ENCODE results near the gene DNAJC22.
"Not testable (repeated sequence)": the region's sequence is repeated elsewhere in the genome, so short reads cannot be mapped to it uniquely, and the experiment has no call there.

The DNAJC22 gene

DNA sequence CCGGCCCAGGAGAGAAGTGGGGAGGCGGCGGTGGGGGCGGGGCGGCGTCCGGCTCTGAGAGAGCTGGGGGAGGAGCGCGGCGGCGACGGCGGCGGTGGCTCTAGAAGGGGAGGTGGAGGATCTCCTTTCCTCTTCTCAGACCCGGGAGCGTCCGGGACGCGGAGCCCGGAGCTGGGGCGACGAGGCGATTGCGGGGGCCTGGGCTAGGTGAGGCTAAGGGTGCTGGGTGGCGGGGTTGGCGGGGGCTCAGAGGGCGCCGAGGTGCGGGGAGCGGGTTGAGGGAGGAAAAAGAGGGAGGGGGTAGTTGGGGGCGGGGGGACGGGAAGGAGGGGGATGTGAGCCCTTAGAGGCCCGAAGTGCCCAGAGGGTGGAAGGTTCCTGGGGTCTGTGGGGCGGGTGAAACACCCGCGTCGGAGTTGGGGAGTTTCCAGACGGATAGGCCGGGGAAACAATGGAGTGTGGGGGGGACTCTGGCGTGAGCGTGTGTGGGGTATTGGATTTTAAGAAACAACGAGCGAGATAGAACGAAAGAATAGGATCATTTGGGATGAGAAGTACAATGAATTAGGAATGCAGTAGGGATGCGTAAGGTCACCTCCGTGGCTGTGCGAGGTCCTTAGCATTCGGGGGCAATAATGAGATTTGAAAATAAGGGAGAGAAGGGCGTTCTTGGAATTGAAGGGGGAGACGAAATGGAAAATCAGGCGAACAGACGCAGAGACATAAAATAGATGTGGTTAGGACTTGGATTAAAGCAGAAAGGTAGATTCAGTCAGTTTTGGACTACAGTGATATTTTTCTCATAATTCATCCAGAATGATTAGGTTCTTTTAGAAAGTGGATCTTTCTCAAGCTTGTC is 20.9 kb downstream of the DNAJC22 start, which contains the start of gene SPATS2:
Gene SPATS2 (plus strand): TSS at position 82 of the 859 bp plus-strand sequence. CDS start 93,551 bp downstream, outside the sequence.
- peak in 1 of 3 donors; percentile 44 for DNase-seq (ENCODE audit: low read depth in 3 of 3, low spot score in 1 of 3)

DNA sequence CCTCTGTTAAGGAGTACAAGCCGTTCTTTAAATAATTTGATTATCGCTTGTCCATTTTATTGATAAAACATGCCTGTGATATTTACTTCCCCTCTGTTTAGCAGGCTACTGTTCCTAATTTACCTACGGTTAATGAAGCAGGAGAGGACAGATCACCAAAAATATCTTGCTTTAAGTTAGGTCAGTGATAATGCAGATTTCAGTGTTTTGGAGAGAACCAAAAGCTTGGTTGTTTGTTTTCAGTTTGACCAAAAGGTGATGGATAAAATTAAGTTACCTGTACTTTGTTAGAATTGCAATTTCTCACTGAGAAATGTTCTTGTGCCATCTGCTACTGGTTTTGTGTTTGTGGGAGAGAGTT is 21.5 kb downstream of the DNAJC22 start:
- DNase-seq (ENCODE audit: low read depth in 3 of 3, low spot score in 1 of 3): no peak

DNA sequence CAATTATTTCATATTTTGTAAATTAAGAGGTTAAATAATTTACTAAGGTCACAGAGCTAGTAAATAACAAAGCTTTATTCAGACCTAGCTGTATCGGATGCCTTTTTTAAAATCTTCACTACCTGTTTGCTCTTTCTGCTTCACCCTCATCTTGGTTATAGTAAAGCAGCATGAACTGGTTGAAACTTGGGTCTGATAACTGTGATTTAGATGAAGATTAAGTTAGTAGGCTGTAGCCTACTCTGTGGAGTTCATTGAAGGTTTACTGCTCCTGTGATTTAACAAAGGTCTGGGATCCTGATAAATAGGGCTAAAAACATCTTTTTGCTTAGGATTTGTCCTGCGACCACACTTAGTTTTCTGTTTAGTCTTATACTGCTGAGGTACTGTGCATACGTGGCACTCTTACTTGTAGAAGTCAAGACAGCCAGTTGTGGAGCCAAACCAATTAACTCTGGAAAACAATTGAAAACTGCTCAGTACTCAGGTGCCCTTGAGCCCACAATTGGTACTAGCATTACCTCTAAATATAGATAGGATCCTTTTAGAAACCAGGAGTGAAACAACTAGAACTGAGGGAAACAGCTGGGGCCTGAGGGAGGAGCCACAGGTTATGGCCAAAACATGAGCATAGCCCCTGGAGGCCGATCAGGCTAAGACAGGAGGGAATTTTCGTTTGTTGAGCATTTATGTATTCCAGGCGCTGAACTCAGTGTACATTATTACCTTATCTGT is 22.9 kb downstream of the DNAJC22 start:
- no peak for DNase-seq (ENCODE audit: low read depth in 3 of 3, low spot score in 1 of 3)

DNA sequence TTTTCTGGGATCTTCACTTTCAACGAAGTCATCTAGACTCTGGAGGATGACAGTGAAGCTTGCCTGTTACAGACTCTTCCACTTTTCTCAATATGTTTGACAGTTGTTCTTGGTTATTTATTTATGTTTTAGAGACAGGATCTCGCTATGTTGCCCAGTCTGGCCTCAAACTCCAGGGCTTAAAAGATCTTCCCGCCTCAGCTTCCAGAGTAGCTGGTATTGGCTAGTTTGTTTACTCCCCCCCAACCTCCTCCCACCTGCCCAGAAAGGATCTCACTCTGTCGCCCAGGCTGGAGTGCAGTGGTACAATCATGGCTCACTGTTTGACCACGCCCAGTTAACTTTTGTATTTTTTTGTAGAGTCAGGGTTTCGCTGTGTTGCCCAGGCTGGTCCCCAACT is 23.9 kb downstream of the DNAJC22 start:
- no peak for DNase-seq (ENCODE audit: low read depth in 3 of 3, low spot score in 1 of 3)

DNA sequence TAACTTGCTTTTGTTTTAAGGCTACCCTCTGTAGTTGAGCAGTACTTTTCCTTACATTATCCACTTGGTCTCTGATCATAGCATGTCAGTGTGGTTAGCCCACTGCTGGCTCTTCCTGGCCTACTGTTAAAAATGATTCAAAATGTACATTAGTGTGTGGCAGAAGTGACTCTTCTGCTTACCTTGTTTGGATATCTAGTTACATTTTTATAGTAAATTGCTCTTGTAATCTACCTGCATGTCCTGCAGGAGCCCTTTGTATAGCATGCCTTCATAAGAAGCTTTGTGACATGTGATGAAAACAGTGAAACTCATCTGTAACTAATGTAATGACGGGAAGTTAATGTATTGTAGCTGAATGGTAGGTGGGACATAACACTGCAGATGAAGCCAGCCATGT is 28.7 kb downstream of the DNAJC22 start:
- DNase-seq (ENCODE audit: low read depth in 3 of 3, low spot score in 1 of 3): no peak

DNA sequence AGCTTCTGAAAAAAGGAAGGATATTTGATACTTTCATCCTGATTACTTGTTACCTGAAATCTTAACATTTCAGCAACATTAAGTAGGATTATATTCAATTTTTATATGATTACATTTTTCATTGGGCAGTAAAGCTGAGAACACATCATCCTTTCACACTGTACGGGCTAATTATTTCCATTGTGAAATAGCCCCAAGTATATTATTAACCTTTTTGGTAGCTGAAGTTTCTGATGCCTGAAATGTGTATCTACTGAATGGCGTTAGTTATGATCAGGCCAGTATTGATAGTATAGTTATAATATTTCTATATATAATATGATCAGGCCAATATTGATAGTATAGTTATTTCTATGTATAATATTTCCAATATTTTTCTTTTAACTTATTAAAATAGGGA is 30.7 kb downstream of the DNAJC22 start:
- DNase-seq (ENCODE audit: low read depth in 3 of 3, low spot score in 1 of 3): no peak

DNA sequence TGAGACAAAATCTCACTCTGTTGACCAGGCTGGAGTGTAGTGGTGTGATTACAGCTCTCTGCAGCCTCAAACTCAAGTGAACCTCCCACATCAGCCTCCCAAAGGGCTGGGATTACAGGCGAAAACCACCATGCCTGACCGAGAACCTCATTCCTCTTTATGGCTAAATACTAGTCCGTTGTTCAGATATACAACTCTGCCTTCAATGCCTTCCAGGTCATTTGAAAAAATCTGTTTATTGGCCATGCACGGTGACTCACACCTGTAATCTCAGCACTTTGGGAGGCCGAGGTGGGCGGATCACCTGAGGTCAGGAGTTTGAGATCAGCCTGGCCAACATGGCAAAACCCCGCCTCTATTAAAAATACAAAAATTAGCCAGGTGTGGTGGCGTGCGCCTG is 33.5 kb downstream of the DNAJC22 start:
- DNase-seq (ENCODE audit: low read depth in 3 of 3, low spot score in 1 of 3): not testable (repeated sequence)

DNA sequence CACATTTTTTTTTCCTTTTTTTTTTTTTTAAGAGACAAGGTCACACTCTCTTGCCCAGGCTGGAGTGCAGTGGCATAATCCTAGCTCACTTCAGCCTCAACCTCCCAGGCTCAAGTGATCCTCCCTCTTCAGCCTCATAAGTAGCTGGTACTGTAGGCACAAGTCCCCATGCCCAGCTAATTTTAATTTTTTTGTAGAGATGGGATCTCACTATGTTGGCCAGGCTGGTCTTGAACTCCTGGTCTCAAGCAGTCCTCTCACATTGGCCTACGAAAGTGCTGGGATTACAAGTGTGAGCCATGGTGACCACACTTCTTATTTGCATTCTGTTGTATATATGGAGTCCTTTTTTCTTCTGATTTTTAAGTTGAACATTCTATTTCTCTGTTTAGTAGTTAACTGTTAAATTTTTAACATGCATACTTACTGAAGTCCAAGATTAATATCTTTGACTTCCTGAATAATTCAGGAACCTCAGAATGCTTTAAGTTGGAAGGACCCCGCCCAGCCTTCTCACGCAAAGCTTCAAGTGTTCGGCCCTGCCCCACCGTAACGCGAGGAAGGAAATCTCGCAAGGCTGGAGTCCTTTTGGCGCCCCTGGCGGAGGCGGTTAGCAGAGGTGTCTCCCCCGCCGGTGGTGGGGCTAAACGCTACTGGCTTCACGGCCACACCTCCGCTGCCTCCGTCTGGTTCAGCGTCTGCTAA is 42.1 kb downstream of the DNAJC22 start:
- peak in 2 of 3 donors; percentile 29 to 47 for DNase-seq (ENCODE audit: low read depth in 3 of 3, low spot score in 1 of 3)

DNA sequence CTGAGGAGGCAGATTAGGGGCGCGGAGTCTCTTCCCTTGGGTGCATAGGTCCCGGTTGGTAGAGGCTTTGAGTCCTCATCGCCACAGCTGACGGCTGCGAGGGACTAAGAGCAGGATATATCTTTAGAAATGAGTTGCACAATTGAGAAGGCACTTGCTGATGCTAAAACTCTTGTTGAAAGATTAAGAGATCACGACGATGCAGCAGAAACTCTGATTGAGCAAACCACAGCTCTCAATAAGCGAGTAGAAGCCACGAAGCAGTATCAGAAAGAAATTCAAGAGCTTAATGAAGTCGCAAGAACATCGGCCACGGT is 42.7 kb downstream of the DNAJC22 start:
- no peak for DNase-seq (ENCODE audit: low read depth in 3 of 3, low spot score in 1 of 3)

DNA sequence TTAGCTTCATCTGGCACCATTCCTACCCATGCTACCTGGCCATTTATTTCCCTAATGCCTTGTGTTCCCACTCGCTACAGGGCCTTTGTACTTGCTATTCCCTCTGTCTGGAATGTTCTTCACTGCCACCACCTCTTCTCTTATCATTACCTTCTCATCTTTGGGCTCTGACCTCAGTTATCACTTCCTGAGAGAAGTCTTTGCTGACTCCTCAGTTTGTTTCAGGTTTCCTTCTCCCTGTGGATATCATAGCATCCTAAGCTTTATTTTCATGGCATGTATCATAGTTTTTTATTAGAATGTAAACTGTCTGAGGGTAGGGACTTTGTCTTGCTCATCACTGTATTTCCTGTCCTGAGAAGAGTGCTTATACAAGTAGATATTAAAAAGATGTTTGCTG is 50.3 kb downstream of the DNAJC22 start:
- DNase-seq (ENCODE audit: low read depth in 3 of 3, low spot score in 1 of 3): no peak

DNA sequence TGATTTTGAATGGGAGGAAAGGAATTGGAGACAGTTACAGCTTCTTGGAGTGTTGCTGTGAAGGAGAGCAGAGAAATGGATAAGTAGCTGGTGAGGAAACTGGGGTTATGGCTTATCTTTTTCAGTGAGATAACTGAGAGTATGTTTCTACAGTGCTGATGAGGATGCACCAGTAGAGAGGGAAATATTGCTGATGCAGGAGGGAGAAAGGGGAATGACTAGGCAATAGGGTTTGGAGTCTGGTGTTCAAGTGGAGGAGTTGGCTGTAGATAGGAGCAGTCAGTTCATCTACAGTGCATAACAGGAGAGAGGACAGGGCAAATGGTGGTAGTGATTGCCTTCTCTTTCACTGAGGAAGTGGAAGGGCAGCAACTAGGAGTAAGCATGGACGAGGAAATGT is 53.6 kb downstream of the DNAJC22 start:
- no peak for DNase-seq (ENCODE audit: low read depth in 3 of 3, low spot score in 1 of 3)

Measured in stimulated activated CD4-positive, alpha-beta T cell treated with anti-CD3 and anti-CD28 coated beads, TNF-alpha, amount 100 ng/mL, for 1 hour (primary cell).